K562 (cell line): Measurements from ENCODE around the gene ARF1. TPM values are rescaled to one million over a fixed set of nuclear protein-coding genes. Genes with fewer than 3 reads are reported as not detected.

Experiments
- ARID4B ChIP-seq: sonication (generic); formaldehyde crosslinking; IDR thresholded peaks from 2 replicates; pipeline ENCODE4 v1.8.0; 2022; ENCODE audit warnings: mild to moderate bottlenecking, missing genetic modification reagents
- ASH1L ChIP-seq: fragments of 450-650 bp; IDR thresholded peaks from 2 replicates; pipeline ENCODE4 v1.6.1; 2018; ENCODE audit warnings: borderline replicate concordance, mild to moderate bottlenecking, low read depth; ENCODE audit not compliant: partially characterized antibody
- CBX5 ChIP-seq: IDR thresholded peaks from 2 replicates; pipeline ENCODE4 v1.6.1; 2014; ENCODE audit warnings: low read depth, borderline replicate concordance
- CHD1 ChIP-seq: fragments of 200-600 bp; sonication (generic); IDR thresholded peaks from one replicate; pipeline ENCODE4 v1.6.1; 2012; ENCODE audit warnings: mild to moderate bottlenecking, moderate library complexity, low read length, inconsistent platforms
- ETV5 ChIP-seq: sonication (generic); formaldehyde crosslinking; IDR thresholded peaks from 2 replicates; pipeline ENCODE4 v1.4.0; 2020; ENCODE audit warnings: low read depth, mild to moderate bottlenecking, missing genetic modification reagents
- EZH2 ChIP-seq: IDR thresholded peaks from 2 replicates; pipeline ENCODE4 v1.6.1; 2012; ENCODE audit warnings: low read depth, mild to moderate bottlenecking, inconsistent platforms, low read length, borderline replicate concordance
- HDAC2 ChIP-seq: fragments of 450-650 bp; IDR thresholded peaks from 2 replicates; pipeline ENCODE4 v1.6.1; 2016; ENCODE audit warnings: mild to moderate bottlenecking
- MAZ ChIP-seq, 2 experiments: fragments of 450-650 bp in 1 of 2; sonication (generic) in 1 of 2; formaldehyde crosslinking; IDR thresholded peaks in 1 of 2; conservative IDR thresholded peaks in 1 of 2; 2 replicates each; pipeline versions ENCODE4 v1.4.0 to v1.5.0; 2020; ENCODE audit warnings: mild to moderate bottlenecking in 1 of 2, missing genetic modification reagents in 1 of 2
- MCM3 ChIP-seq: fragments of 450-650 bp; IDR thresholded peaks from 2 replicates; pipeline ENCODE4 v1.6.1; 2016
- PPARD ChIP-seq: fragments of 250-450 bp; sonication (Bioruptor Pico); IDR thresholded peaks from 2 replicates; pipeline ENCODE4 v1.8.0; 2022; ENCODE audit warnings: inconsistent platforms, mild to moderate bottlenecking, moderate library complexity
- TAF1 ChIP-seq: IDR thresholded peaks from 2 replicates; pipeline ENCODE4 v1.6.1; 2011; ENCODE audit warnings: mild to moderate bottlenecking, low read length, moderate library complexity; ENCODE audit not compliant: insufficient read depth, control insufficient read depth, severe bottlenecking; ENCODE audit errors: extremely low read depth
- TCF3 ChIP-seq: sonication (generic); formaldehyde crosslinking; IDR thresholded peaks from 2 replicates; pipeline ENCODE4 v1.4.0; 2020; ENCODE audit warnings: mild to moderate bottlenecking, missing genetic modification reagents
- TFAP4 ChIP-seq: sonication (generic); formaldehyde crosslinking; IDR thresholded peaks from 2 replicates; pipeline ENCODE4 v1.8.0; 2022; ENCODE audit warnings: missing genetic modification reagents, mild to moderate bottlenecking, moderate library complexity, borderline replicate concordance
- TOE1 ChIP-seq, 2 experiments: fragments of 450-650 bp in 1 of 2; sonication (generic) in 1 of 2; formaldehyde crosslinking in 1 of 2; IDR thresholded peaks; 2 replicates each; pipeline versions ENCODE4 v1.7.1 to v1.8.0; 2016 to 2022; ENCODE audit warnings: borderline replicate concordance in 2 of 2, mild to moderate bottlenecking in 2 of 2, antibody characterized with exemption in 1 of 2, inconsistent platforms in 1 of 2, low read depth in 1 of 2, missing genetic modification reagents in 1 of 2, moderate library complexity in 1 of 2
- ZBTB11 ChIP-seq, 3 experiments: fragments of 200-800 bp in 1 of 3; fragments of 250-450 bp in 1 of 3; fragments of 450-650 bp in 1 of 3; sonication (Bioruptor Pico) in 1 of 3; sonication (Bioruptor generic) in 1 of 3; formaldehyde crosslinking in 1 of 3; IDR thresholded peaks; 2 replicates each; pipeline versions ENCODE4 v1.6.1 to v1.8.0; 2016 to 2022; ENCODE audit warnings: mild to moderate bottlenecking in 2 of 3, missing genetic modification characterization in 2 of 3, missing compliant biosample characterization in 1 of 3, moderate library complexity in 1 of 3
- ZNF41 ChIP-seq: fragments of 250-450 bp; sonication (Bioruptor Pico); conservative IDR thresholded peaks from 2 replicates; pipeline ENCODE4 v1.4.0; 2020; ENCODE audit warnings: mild to moderate bottlenecking
- ZNF695 ChIP-seq: fragments of 450-650 bp; formaldehyde crosslinking; IDR thresholded peaks from 2 replicates; pipeline ENCODE4 v1.4.0; 2020; ENCODE audit warnings: mild to moderate bottlenecking, moderate library complexity
- ZNF717 ChIP-seq: fragments of 250-450 bp; sonication (Bioruptor Pico); IDR thresholded peaks from 2 replicates; pipeline ENCODE4 v1.5.0; 2021
- polyA plus RNA-seq, 8 experiments: library from polyadenylated mRNA; depleted of rRNA in 4 of 8; stranded (reverse) in 5 of 8; unstranded in 3 of 8; fragments of >200 nt; fragmentation: Nextera tagmentation in 2 of 8; fragmentation: Illumina TruSeq in 1 of 8; extraction: Ambion mirVana in 2 of 8; extraction: Trizol in 1 of 8; gene quantifications; 2 replicates each; pipeline versions ENCODE4 v1.2.1 to v1.2.3, GENCODE V29; 2011 to 2014; ENCODE audit warnings: inconsistent platforms in 1 of 8, missing spikeins in 1 of 8
- total RNA-seq, 7 experiments: library from RNA; depleted of rRNA in 6 of 7; stranded (reverse); fragments of >200 nt in 6 of 7; fragmentation: Illumina TruSeq in 2 of 7; extraction: Trizol in 2 of 7; gene quantifications; 2 replicates each; pipeline versions ENCODE4 v1.2.1 to v1.2.3, GENCODE V29; 2011 to 2021; ENCODE audit warnings: low replicate concordance in 1 of 7

Gene ARF1
- total and polyA plus RNA-seq, 9 of the 15 experiments (the other 6 are each of a cell fraction or from before 2014, with no cell fraction given): 69.8 to 593 (median 325) TPM

GRCh38 chr1:228085287-228085951 lies 2.9 kb downstream of the ARF1 start (continued):
- TF ChIP-seq ZNF41 (no peak), TOE1 (IDR thresholded peaks at IDR 0.05; ENCODE audit: borderline replicate concordance) (no peak), TOE1 (CRISPR knock-in tag; IDR thresholded peaks at IDR 0.05; ENCODE audit: borderline replicate concordance, low read depth) (no peak), TCF3 (CRISPR knock-in tag) (peak; percentile 85), ETV5 (CRISPR knock-in tag) (0 out of 2 replicates have a peak, but pooled peaks have one; percentile 27), CBX5 (no peak), CHD1 (no peak), ZBTB11 (CRISPR knock-in tag; IDR thresholded peaks at IDR 0.05) (no peak), TAF1 (no peak), MAZ (CRISPR knock-in tag; conservative IDR thresholded peaks at IDR 0.05 in 1 of 2, IDR thresholded peaks at IDR 0.05 in 1 of 2) (0 out of 4 replicates have a peak, but pooled peaks of 1 of the 2 experiments have one; percentile 13), MCM3 (no peak), ARID4B (CRISPR knock-in tag) (peak; percentile 42; the same call in 1 of the 2 replicates), HDAC2 (peak; percentile 40; the same call in 1 of the 2 replicates), TFAP4 (CRISPR knock-in tag) (peak; percentile 57; the same call in 1 of the 2 replicates), ZNF717 (CRISPR knock-in tag) (no peak), ASH1L (no peak), EZH2 (no peak), ZNF695 (CRISPR knock-in tag) (no peak), PPARD (CRISPR knock-in tag) (no peak)
